ENCODE data around the gene EFNA4.

EFNA4 gene

GRCh38 chr1:155081472-155082300, 18.1 kb downstream of the EFNA4 start:
- no peaks in the 10 kb centered on the region for H3K9me3 ChIP-seq
- no peak for TF ChIP-seq CTCF (IDR thresholded peaks at IDR 0.05)
- intact Hi-C loops (cut with DNase I; ENCODE audit: low total_unique reads): no loop called here
- H3K4me1 ChIP-seq: peaks cover 0 to 84% (median 58%) of the 10 kb centered on the region in 4 donors
- DNase-seq: no peak
- H3K4me3 ChIP-seq: no peak overlapping the region
- H3K36me3 ChIP-seq: no peaks in the 10 kb centered on the region
- H3K27ac ChIP-seq: no peak overlapping the region
- H3K27me3 ChIP-seq: peaks cover 9 to 57% of the 10 kb centered on the region in 2 donors

DNA sequence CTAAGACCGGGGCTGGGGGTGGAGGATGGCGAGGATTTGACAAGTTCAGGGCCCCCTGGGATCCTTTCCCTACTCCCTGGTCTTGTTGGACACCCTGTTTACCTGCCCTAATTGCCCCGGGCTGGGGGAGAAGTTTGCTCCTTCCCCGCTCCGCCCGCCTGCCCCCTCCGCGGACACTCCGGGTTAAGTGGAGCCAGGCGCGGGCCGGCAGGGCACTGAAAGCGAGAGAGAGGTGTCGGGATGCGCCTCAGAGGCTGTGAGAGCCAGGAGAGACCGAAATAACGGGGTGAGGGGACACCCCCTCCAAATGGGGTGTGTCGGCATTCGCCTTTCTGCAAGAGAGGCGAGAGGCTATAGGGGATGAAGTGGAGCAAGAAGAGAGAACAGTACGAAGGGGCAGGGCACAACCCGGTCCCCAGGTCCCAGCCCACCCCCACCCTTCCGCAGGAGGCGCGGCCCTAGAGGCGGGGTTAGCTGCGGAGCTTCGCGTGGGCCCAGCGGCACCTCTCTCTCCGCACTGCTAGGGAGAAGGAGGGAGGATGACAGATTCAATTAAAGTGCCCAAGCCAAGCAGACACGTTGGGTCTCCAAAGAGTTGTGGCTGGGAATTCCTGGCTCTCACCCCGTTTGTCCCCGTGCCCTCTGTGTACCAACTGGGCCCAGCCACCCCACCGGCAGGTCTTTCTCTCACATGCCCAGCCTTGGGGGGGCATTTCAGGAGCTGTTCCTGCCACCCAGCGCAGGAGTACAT, 18.9 kb downstream of the EFNA4 start:
- DNase-seq: no peak

DNA sequence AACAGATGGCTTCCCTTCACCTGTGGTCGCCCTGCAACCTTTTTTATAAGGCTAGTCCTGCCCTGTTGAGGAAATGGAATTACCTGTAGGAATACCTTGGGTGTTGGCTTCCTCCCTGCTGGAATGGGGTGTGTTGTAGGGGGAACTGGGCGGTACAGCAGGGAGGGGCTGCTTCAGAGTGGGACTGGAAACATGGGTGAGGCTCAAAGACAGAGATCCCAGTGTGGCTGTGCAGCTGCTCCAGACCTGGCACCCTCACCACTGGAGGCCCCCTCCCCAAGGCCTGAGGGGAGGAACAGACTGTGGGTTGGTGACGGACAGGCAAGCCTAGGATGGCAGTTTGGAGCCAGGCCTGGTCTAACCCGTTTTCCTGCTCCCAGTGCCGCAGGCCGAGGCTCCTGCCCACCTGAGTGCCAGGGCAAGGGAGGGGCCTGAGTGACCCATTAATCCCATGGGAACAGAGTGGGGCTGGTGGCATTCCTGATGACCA, 19.6 kb downstream of the EFNA4 start:
- no peak for TF ChIP-seq CTCF (IDR thresholded peaks at IDR 0.05)
- DNase-seq: no peak
- peaks cover 9 to 57% of the 10 kb centered on the region in 2 donors for H3K27me3 ChIP-seq
- H3K36me3 ChIP-seq: no peaks in the 10 kb centered on the region
- intact Hi-C loops (cut with DNase I; ENCODE audit: low total_unique reads): no loop called here
- H3K27ac ChIP-seq: no peak overlapping the region
- H3K4me3 ChIP-seq: no peak overlapping the region
- peaks cover 0 to 79% (median 58%) of the 10 kb centered on the region in 4 donors for H3K4me1 ChIP-seq
- no peaks in the 10 kb centered on the region for H3K9me3 ChIP-seq

More for the DNA sequence above, 18.9 kb downstream of the EFNA4 start:
- H3K4me3 ChIP-seq: no peak overlapping the region
- H3K27me3 ChIP-seq: peaks cover 9 to 57% of the 10 kb centered on the region in 2 donors
- H3K36me3 ChIP-seq: no peaks in the 10 kb centered on the region
- no peak overlapping the region for H3K27ac ChIP-seq
- intact Hi-C loops (cut with DNase I; ENCODE audit: low total_unique reads): no loop called here
- H3K9me3 ChIP-seq: no peaks in the 10 kb centered on the region
- H3K4me1 ChIP-seq: peaks cover 0 to 81% (median 58%) of the 10 kb centered on the region in 4 donors
- TF ChIP-seq CTCF (IDR thresholded peaks at IDR 0.05): no peak

GRCh38 chr1:155083865-155084721, 20.6 kb downstream of the EFNA4 start:
- H3K36me3 ChIP-seq: no peaks in the 10 kb centered on the region
- peak overlapping the region; percentile 60 to 61 for H3K4me3 ChIP-seq
- intact Hi-C loops (cut with DNase I; ENCODE audit: low total_unique reads): loop anchor here (2.0 kb wide), 1 partner anchor 21 kb away; the partner anchor contains the start of gene EFNA4
- H3K27me3 ChIP-seq: peaks cover 9 to 54% of the 10 kb centered on the region in 2 donors
- H3K27ac ChIP-seq: peak overlapping the region in 1 of 2 donors; percentile 91
- peaks cover 0 to 69% (median 51%) of the 10 kb centered on the region in 4 donors for H3K4me1 ChIP-seq
- no peak for TF ChIP-seq CTCF (IDR thresholded peaks at IDR 0.05)
- H3K9me3 ChIP-seq: no peaks in the 10 kb centered on the region
- no peak for DNase-seq

All from tibial artery (tissue), 4 donors.